ENCODE measurements around the gene RAPGEF4.

RAPGEF4 gene

DNA sequence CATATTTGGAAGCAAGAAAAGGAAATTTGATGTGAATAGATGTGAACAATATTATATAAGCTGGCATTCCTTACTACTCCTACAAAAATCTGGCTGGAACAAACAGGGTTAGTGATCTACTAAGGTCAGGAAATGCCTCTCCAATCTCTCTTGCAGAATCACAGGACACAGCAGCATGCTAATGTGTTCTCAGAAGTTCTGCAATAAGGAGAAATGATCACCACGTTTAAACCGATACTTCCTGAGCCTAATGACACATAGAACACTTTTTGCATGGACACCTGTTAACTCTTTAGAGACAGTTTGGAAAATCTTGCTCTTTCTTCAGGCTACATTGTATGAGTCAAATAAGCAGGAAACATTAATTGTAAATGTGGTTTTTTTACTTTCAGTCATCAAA is 250.4 kb downstream of the RAPGEF4 start:
- no peaks in the 10 kb centered on the region for H3K9me3 ChIP-seq (ENCODE audit: control insufficient read depth, insufficient read depth, low read length)
- no peaks in the 10 kb centered on the region for H3F3A ChIP-seq (ENCODE audit: control insufficient read depth, insufficient read depth)
- H3K27ac ChIP-seq (ENCODE audit: low read depth, low read length): no peak overlapping the region
- H3K9me2 ChIP-seq (replicated peaks; ENCODE audit: control insufficient read depth, low read length): no peaks in the 10 kb centered on the region
- no peak overlapping the region for H3K4me2 ChIP-seq (ENCODE audit: low read length)
- no peak overlapping the region for H3K4me3 ChIP-seq (ENCODE audit: low read length)
- TF ChIP-seq EZH2phosphoT487 (IDR thresholded peaks at IDR 0.05; ENCODE audit: borderline replicate concordance, low read length): no peak
- TF ChIP-seq, protein P1, sequence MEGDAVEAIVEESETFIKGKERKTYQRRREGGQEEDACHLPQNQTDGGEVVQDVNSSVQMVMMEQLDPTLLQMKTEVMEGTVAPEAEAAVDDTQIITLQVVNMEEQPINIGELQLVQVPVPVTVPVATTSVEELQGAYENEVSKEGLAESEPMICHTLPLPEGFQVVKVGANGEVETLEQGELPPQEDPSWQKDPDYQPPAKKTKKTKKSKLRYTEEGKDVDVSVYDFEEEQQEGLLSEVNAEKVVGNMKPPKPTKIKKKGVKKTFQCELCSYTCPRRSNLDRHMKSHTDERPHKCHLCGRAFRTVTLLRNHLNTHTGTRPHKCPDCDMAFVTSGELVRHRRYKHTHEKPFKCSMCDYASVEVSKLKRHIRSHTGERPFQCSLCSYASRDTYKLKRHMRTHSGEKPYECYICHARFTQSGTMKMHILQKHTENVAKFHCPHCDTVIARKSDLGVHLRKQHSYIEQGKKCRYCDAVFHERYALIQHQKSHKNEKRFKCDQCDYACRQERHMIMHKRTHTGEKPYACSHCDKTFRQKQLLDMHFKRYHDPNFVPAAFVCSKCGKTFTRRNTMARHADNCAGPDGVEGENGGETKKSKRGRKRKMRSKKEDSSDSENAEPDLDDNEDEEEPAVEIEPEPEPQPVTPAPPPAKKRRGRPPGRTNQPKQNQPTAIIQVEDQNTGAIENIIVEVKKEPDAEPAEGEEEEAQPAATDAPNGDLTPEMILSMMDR (IDR thresholded peaks at IDR 0.05; ENCODE audit: low read depth, low read length, poor library complexity, severe bottlenecking): no peak
- no peaks in the 10 kb centered on the region for H4K20me1 ChIP-seq (ENCODE audit: control insufficient read depth, insufficient read depth, low read depth, low read length)
- H3K27me3 ChIP-seq (ENCODE audit: control insufficient read depth, low read length): peaks cover 42% of the 10 kb centered on the region
- H3K4me1 ChIP-seq (ENCODE audit: control insufficient read depth, low read length): no peaks in the 10 kb centered on the region
- H3K79me2 ChIP-seq (ENCODE audit: control insufficient read depth, low read length): no peaks in the 10 kb centered on the region
- no peaks in the 10 kb centered on the region for H3K36me3 ChIP-seq (ENCODE audit: control insufficient read depth, low read length)

GRCh38 chr2:172988728-172989127 is 253.1 kb downstream of the RAPGEF4 start:
- H3K27me3 ChIP-seq (ENCODE audit: control insufficient read depth, low read length): peaks cover 41% of the 10 kb centered on the region
- H3K27ac ChIP-seq (ENCODE audit: low read depth, low read length): no peak overlapping the region
- H4K20me1 ChIP-seq (ENCODE audit: control insufficient read depth, insufficient read depth, low read depth, low read length): no peaks in the 10 kb centered on the region
- H3K9me2 ChIP-seq (replicated peaks; ENCODE audit: control insufficient read depth, low read length): no peaks in the 10 kb centered on the region
- H3K4me2 ChIP-seq (ENCODE audit: low read length): no peak overlapping the region
- no peak for TF ChIP-seq EZH2phosphoT487 (IDR thresholded peaks at IDR 0.05; ENCODE audit: borderline replicate concordance, low read length)
- TF ChIP-seq, protein P1 (IDR thresholded peaks at IDR 0.05; ENCODE audit: low read depth, low read length, poor library complexity, severe bottlenecking): no peak
- H3K36me3 ChIP-seq (ENCODE audit: control insufficient read depth, low read length): no peaks in the 10 kb centered on the region
- H3K4me1 ChIP-seq (ENCODE audit: control insufficient read depth, low read length): no peaks in the 10 kb centered on the region
- no peak overlapping the region for H3K4me3 ChIP-seq (ENCODE audit: low read length)
- no peaks in the 10 kb centered on the region for H3K9me3 ChIP-seq (ENCODE audit: control insufficient read depth, insufficient read depth, low read length)
- H3F3A ChIP-seq (ENCODE audit: control insufficient read depth, insufficient read depth): no peaks in the 10 kb centered on the region
- H3K79me2 ChIP-seq (ENCODE audit: control insufficient read depth, low read length): no peaks in the 10 kb centered on the region

GRCh38 chr2:172991031-172991430 is 255.4 kb downstream of the RAPGEF4 start:
- Histone ChIP-seq H3K9me2 (replicated peaks; ENCODE audit: control insufficient read depth, low read length) (no peaks in the 10 kb centered on the region), H3K4me3 (ENCODE audit: low read length) (no peak overlapping the region), H3K4me2 (ENCODE audit: low read length) (no peak overlapping the region), H4K20me1 (ENCODE audit: control insufficient read depth, insufficient read depth, low read depth, low read length) (no peaks in the 10 kb centered on the region), H3F3A (ENCODE audit: control insufficient read depth, insufficient read depth) (no peaks in the 10 kb centered on the region), H3K9me3 (ENCODE audit: control insufficient read depth, insufficient read depth, low read length) (no peaks in the 10 kb centered on the region), H3K4me1 (ENCODE audit: control insufficient read depth, low read length) (no peaks in the 10 kb centered on the region), H3K36me3 (ENCODE audit: control insufficient read depth, low read length) (no peaks in the 10 kb centered on the region), H3K27ac (ENCODE audit: low read depth, low read length) (no peak overlapping the region), H3K79me2 (ENCODE audit: control insufficient read depth, low read length) (no peaks in the 10 kb centered on the region), H3K27me3 (ENCODE audit: control insufficient read depth, low read length) (peaks cover 26% of the 10 kb centered on the region)
- TF ChIP-seq EZH2phosphoT487 (IDR thresholded peaks at IDR 0.05; ENCODE audit: borderline replicate concordance, low read length): no peak
- TF ChIP-seq, protein P1 (IDR thresholded peaks at IDR 0.05; ENCODE audit: low read depth, low read length, poor library complexity, severe bottlenecking): no peak

DNA sequence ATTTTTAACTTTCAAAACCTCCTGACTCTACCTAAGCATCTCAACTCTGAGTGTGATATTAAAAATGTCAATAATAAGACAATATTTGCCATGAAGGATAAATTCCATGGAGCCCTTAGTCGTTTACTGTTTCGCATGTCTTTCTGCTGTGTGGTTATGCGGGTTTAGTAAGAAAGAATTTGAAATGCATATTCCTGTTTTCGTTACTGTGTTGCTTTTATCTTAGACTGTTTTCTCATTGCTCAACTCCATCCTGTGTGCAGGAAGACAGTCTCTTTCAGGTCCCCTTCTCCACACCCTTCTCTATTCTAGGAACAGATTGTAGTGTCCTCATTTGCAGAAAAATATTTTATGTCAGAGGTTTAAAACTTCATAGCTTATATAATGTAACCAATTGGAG is 257.5 kb downstream of the RAPGEF4 start:
- H3K4me1 ChIP-seq (ENCODE audit: control insufficient read depth, low read length): no peaks in the 10 kb centered on the region
- no peaks in the 10 kb centered on the region for H4K20me1 ChIP-seq (ENCODE audit: control insufficient read depth, insufficient read depth, low read depth, low read length)

More for the DNA sequence above, 257.5 kb downstream of the RAPGEF4 start:
- H3K27me3 ChIP-seq (ENCODE audit: control insufficient read depth, low read length): peaks cover 27% of the 10 kb centered on the region; the same call in 1 of the 2 replicates
- no peaks in the 10 kb centered on the region for H3F3A ChIP-seq (ENCODE audit: control insufficient read depth, insufficient read depth)
- H3K4me3 ChIP-seq (ENCODE audit: low read length): no peak overlapping the region
- H3K27ac ChIP-seq (ENCODE audit: low read depth, low read length): no peak overlapping the region
- TF ChIP-seq, protein P1 (IDR thresholded peaks at IDR 0.05; ENCODE audit: low read depth, low read length, poor library complexity, severe bottlenecking): no peak
- no peak for TF ChIP-seq EZH2phosphoT487 (IDR thresholded peaks at IDR 0.05; ENCODE audit: borderline replicate concordance, low read length)
- no peaks in the 10 kb centered on the region for H3K79me2 ChIP-seq (ENCODE audit: control insufficient read depth, low read length)
- no peaks in the 10 kb centered on the region for H3K9me3 ChIP-seq (ENCODE audit: control insufficient read depth, insufficient read depth, low read length)
- no peaks in the 10 kb centered on the region for H3K36me3 ChIP-seq (ENCODE audit: control insufficient read depth, low read length)
- H3K9me2 ChIP-seq (replicated peaks; ENCODE audit: control insufficient read depth, low read length): no peaks in the 10 kb centered on the region
- no peak overlapping the region for H3K4me2 ChIP-seq (ENCODE audit: low read length)
